ENCODE results near the gene PES1. TPM values are rescaled to one million over a fixed set of nuclear protein-coding genes. Genes with fewer than 3 reads are reported as not detected.

PES1 gene
- polyA plus RNA-seq, 1 experiment = 109 TPM

- TF ChIP-seq CTCF (IDR thresholded peaks at IDR 0.05; ENCODE audit: insufficient read depth, low read depth, low read length) = no peak
- CTCF ChIA-PET = interaction anchor here (1.0 to 2.7 kb wide), 3 partner anchors 10 to 141 kb away, joined by 3 to 9 read pairs (median 3); no protein-coding TSS in a partner anchor
- H3K36me3 ChIP-seq (ENCODE audit: control insufficient read depth, insufficient read depth, low read length) = no peaks in the 10 kb centered on the region
- no peaks in the 10 kb centered on the region; the same call in 1 of the 2 replicates for H3K27me3 ChIP-seq (ENCODE audit: control insufficient read depth, insufficient read depth, low read length)
- no peak overlapping the region for H3K4me3 ChIP-seq (ENCODE audit: low read depth, low read length)
- POLR2A ChIA-PET = no interaction called here
- DNase-seq (ENCODE audit: low read depth) = no peak
These were observed 22.6 kb upstream of the PES1 start for GRCh38 chr22:30614268-30614667.

GRCh38 chr22:30612789-30613188 is 21.1 kb upstream of the PES1 start:
- no peak for TF ChIP-seq CTCF (IDR thresholded peaks at IDR 0.05; ENCODE audit: insufficient read depth, low read depth, low read length)
- Histone ChIP-seq H3K36me3 (ENCODE audit: control insufficient read depth, insufficient read depth, low read length) (no peaks in the 10 kb centered on the region), H3K4me3 (ENCODE audit: low read depth, low read length) (no peak overlapping the region), H3K27me3 (ENCODE audit: control insufficient read depth, insufficient read depth, low read length) (no peaks in the 10 kb centered on the region; the same call in 1 of the 2 replicates)
- ChIA-PET CTCF (interaction anchor here (0.6 to 1.7 kb wide), 2 partner anchors 8 to 22 kb away, joined by 3 read pairs; no protein-coding TSS in a partner anchor), POLR2A (no interaction called here)
- no peak for DNase-seq (ENCODE audit: low read depth)

GRCh38 chr22:30611197-30611596 is 19.5 kb upstream of the PES1 start:
- Histone ChIP-seq H3K27me3 (ENCODE audit: control insufficient read depth, insufficient read depth, low read length) (no peaks in the 10 kb centered on the region; the same call in 1 of the 2 replicates), H3K36me3 (ENCODE audit: control insufficient read depth, insufficient read depth, low read length) (no peaks in the 10 kb centered on the region), H3K4me3 (ENCODE audit: low read depth, low read length) (no peak overlapping the region)
- ChIA-PET POLR2A (no interaction called here), CTCF (interaction anchor here (1.7 kb wide), 1 partner anchor 9 kb away, joined by 3 read pairs; no protein-coding TSS in a partner anchor)
- no peak for DNase-seq (ENCODE audit: low read depth)
- TF ChIP-seq CTCF (IDR thresholded peaks at IDR 0.05; ENCODE audit: insufficient read depth, low read depth, low read length) = no peak

- no peak for TF ChIP-seq CTCF (IDR thresholded peaks at IDR 0.05; ENCODE audit: insufficient read depth, low read depth, low read length)
- H3K36me3 ChIP-seq (ENCODE audit: control insufficient read depth, insufficient read depth, low read length) = no peaks in the 10 kb centered on the region
- DNase-seq (ENCODE audit: low read depth) = no peak
- no peak overlapping the region for H3K4me3 ChIP-seq (ENCODE audit: low read depth, low read length)
- H3K27me3 ChIP-seq (ENCODE audit: control insufficient read depth, insufficient read depth, low read length) = no peaks in the 10 kb centered on the region; the same call in 1 of the 2 replicates
- CTCF ChIA-PET = interaction anchor here (1.0 to 1.8 kb wide), 2 partner anchors 16 to 25 kb away, joined by 4 to 8 read pairs; partner anchors contain the start of gene SLC35E4
- POLR2A ChIA-PET = no interaction called here
These were observed 18.6 kb upstream of the PES1 start for GRCh38 chr22:30610299-30610698.

GRCh38 chr22:30609260-30610185 is 17.8 kb upstream of the PES1 start:
- Histone ChIP-seq H3K36me3 (ENCODE audit: control insufficient read depth, insufficient read depth, low read length) (no peaks in the 10 kb centered on the region), H3K27me3 (ENCODE audit: control insufficient read depth, insufficient read depth, low read length) (no peaks in the 10 kb centered on the region; the same call in 1 of the 2 replicates), H3K4me3 (ENCODE audit: low read depth, low read length) (no peak overlapping the region)
- ChIA-PET POLR2A (no interaction called here), CTCF (interaction anchor here (0.9 to 1.8 kb wide), 3 partner anchors 17 to 154 kb away, joined by 4 to 8 read pairs (median 5); partner anchors contain the start of gene SLC35E4)
- no peak for TF ChIP-seq CTCF (IDR thresholded peaks at IDR 0.05; ENCODE audit: insufficient read depth, low read depth, low read length)
- DNase-seq (ENCODE audit: low read depth) = peak; percentile 66

Data from BJ (cell line).